ENCODE results near the gene TAGAP.

DNA sequence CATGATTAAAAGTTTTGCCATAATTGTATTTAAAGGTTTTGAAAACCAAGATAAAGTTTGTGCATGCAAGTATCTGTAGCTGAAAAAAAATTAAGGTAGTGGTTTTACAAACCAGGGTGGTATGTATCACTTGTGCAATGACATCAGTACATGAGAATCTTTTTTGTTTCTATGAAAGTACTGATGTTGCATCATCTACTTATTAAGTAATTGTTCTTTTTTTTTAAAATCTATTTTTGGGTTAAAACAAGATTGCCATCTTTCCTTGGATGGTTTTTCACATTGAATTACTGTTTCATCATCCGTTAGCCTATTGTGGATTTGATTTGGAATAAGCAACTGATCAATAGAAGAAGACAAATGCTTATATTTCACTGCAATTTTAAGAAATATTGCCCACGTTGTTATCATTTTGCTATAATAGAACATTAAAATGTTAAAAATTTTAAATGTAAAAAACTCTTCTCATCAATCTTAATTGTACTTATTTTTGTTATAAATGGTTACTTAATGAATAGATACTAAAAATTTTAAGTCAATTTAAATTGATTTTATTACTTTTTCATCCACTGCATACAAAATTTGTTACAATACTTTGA, 39.8 kb upstream of the TAGAP start:
- TF ChIP-seq MAX (CRISPR knock-in tag; IDR thresholded peaks at IDR 0.05) = no peak
- no peak for TF ChIP-seq RORB (CRISPR knock-in tag; IDR thresholded peaks at IDR 0.05)
- no peak for TF ChIP-seq NFYB (CRISPR knock-in tag; conservative IDR thresholded peaks at IDR 0.05; ENCODE audit: low read depth)
- TF ChIP-seq JUN (CRISPR knock-in tag; IDR thresholded peaks at IDR 0.05) = no peak
- TF ChIP-seq, protein P1, sequence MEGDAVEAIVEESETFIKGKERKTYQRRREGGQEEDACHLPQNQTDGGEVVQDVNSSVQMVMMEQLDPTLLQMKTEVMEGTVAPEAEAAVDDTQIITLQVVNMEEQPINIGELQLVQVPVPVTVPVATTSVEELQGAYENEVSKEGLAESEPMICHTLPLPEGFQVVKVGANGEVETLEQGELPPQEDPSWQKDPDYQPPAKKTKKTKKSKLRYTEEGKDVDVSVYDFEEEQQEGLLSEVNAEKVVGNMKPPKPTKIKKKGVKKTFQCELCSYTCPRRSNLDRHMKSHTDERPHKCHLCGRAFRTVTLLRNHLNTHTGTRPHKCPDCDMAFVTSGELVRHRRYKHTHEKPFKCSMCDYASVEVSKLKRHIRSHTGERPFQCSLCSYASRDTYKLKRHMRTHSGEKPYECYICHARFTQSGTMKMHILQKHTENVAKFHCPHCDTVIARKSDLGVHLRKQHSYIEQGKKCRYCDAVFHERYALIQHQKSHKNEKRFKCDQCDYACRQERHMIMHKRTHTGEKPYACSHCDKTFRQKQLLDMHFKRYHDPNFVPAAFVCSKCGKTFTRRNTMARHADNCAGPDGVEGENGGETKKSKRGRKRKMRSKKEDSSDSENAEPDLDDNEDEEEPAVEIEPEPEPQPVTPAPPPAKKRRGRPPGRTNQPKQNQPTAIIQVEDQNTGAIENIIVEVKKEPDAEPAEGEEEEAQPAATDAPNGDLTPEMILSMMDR (IDR thresholded peaks at IDR 0.05) = no peak
- no peak for TF ChIP-seq FOXJ3 (CRISPR knock-in tag; IDR thresholded peaks at IDR 0.05; ENCODE audit: borderline replicate concordance)
- TF ChIP-seq ZNF121 (CRISPR knock-in tag; IDR thresholded peaks at IDR 0.05) = no peak
- TF ChIP-seq ATF3 (CRISPR knock-in tag; conservative IDR thresholded peaks at IDR 0.05) = no peak
- TF ChIP-seq CREB1 (CRISPR knock-in tag; IDR thresholded peaks at IDR 0.05) = no peak
- TF ChIP-seq, protein P2, sequence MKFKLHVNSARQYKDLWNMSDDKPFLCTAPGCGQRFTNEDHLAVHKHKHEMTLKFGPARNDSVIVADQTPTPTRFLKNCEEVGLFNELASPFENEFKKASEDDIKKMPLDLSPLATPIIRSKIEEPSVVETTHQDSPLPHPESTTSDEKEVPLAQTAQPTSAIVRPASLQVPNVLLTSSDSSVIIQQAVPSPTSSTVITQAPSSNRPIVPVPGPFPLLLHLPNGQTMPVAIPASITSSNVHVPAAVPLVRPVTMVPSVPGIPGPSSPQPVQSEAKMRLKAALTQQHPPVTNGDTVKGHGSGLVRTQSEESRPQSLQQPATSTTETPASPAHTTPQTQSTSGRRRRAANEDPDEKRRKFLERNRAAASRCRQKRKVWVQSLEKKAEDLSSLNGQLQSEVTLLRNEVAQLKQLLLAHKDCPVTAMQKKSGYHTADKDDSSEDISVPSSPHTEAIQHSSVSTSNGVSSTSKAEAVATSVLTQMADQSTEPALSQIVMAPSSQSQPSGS (CRISPR knock-in tag; IDR thresholded peaks at IDR 0.05; ENCODE audit: borderline replicate concordance, low read depth) = no peak
- TF ChIP-seq, protein P3, sequence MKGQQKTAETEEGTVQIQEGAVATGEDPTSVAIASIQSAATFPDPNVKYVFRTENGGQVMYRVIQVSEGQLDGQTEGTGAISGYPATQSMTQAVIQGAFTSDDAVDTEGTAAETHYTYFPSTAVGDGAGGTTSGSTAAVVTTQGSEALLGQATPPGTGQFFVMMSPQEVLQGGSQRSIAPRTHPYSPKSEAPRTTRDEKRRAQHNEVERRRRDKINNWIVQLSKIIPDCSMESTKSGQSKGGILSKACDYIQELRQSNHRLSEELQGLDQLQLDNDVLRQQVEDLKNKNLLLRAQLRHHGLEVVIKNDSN (CRISPR knock-in tag; IDR thresholded peaks at IDR 0.05) = no peak

All from WTC11 (cell line).